IPS-15b (cell line): ENCODE data around the gene MARVELD2.
"Not testable (repeated sequence)": the region's sequence is repeated elsewhere in the genome, so short reads cannot be mapped to it uniquely, and the experiment has no call there.

Experiments
- H3K27me3 ChIP-seq: one replicate; pipeline ENCODE4 v1.6.1; 2013; ENCODE audit warnings: low read length; ENCODE audit not compliant: control insufficient read depth, insufficient read depth
- H3K36me3 ChIP-seq: one replicate; pipeline ENCODE4 v1.6.1; 2013; ENCODE audit warnings: low read length; ENCODE audit not compliant: control insufficient read depth, insufficient read depth
- H3K4me1 ChIP-seq: one replicate; pipeline ENCODE4 v1.6.1; 2013; ENCODE audit warnings: mild to moderate bottlenecking, low read length; ENCODE audit not compliant: control insufficient read depth, insufficient read depth
- H3K4me3 ChIP-seq: one replicate; pipeline ENCODE4 v1.5.1; 2013; ENCODE audit warnings: low read depth, low read length
- H3K9ac ChIP-seq: one replicate; pipeline ENCODE4 v1.6.1; 2013; ENCODE audit warnings: low read depth, mild to moderate bottlenecking, low read length
- H3K9me3 ChIP-seq: one replicate; pipeline ENCODE4 v1.6.1; 2013; ENCODE audit warnings: mild to moderate bottlenecking, low read length; ENCODE audit not compliant: control insufficient read depth, insufficient read depth

The MARVELD2 gene

DNA sequence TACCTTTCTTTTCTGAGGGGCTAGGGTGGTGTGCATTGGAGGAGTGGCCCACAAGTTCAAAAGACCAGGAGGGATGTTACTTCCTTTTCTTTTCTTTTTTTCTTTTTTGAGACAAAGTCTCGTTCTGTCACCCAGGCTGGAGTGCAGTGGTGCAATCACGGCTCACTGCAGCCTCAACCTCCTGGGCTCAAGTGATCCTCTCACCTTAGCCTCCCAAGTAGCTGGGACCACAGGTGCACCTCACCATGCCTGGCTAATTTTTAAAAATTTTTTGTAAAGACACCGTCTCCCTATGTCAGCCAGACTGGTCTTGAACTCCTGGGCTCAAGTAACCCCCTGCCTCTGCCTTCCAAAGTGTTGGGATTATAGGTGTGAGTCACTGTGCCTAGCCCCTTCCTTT lies 38.6 kb downstream of the MARVELD2 start:
- not testable (repeated sequence) for H3K9me3 ChIP-seq, H3K9ac ChIP-seq, H3K27me3 ChIP-seq, H3K4me1 ChIP-seq, H3K4me3 ChIP-seq, H3K36me3 ChIP-seq

DNA sequence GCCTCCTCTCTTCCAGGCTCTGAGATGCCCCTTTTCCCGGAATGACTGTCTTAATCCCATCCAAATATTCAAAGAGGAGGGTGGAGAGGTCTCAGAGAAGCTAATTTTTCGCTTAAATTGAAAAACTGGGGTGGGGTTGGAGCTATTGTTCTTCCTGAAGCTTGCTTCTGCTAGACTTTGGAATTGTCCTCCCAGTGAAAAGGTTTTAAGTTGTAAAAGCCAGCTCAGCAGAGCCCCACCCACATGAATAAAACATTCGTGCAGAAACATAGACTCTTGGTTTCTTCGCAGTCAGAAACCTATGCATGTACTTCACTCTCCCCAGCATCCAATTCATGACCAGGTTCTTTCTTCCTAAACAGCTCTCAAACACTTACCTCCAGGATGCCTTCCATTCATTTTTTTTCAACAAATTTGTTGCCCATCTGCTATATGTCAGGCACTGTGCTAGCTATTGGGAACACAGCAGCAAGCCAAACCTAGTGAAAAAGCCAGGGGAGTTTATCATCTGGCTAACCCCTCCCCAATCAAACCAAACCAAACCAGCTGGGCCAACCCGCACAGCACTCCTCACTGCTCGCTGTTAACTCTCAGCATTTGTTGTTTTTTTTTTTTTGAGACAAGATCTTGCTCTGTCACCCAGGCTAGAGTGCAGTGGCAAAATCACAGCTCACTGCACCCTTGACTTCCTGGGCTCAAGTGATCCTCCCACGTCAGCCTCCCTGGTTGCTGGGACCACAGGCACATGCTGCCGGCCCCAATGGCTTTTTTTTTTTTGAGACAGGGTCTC lies 39.7 kb downstream of the MARVELD2 start:
- H3K4me1 ChIP-seq = peaks cover 6% of the 10 kb centered on the region
- H3K27me3 ChIP-seq = no peaks in the 10 kb centered on the region
- no peak overlapping the region for H3K9ac ChIP-seq
- H3K9me3 ChIP-seq = no peaks in the 10 kb centered on the region
- no peak overlapping the region for H3K4me3 ChIP-seq
- H3K36me3 ChIP-seq = no peaks in the 10 kb centered on the region

DNA sequence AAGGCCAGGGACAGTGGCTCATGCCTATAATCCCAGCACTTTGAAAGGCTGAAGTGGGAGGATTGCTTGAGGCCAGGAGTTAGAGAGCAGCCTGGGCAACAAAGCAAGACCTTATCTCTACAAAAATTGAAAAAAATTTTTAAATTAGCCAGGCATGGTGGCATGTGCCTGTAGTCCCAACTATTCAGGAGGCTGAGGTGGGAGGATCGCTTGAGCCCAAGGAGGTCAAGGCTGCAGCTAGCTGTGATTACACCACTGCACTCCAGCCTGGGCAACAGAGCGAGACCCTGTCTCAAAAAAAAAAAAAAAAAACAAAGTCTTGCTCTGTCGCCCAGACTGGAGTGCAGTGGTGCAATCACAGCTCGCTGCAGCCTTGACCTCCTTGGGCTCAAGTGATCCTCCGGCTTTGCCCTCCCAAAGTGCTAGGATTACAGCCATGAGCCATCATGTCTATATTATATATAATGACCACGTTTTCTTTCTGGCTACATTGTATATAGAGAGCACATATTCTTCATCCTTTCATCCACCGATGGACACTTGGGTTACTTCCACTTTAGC lies 40.6 kb downstream of the MARVELD2 start:
- H3K4me1 ChIP-seq, H3K9ac ChIP-seq, H3K27me3 ChIP-seq, H3K4me3 ChIP-seq, H3K9me3 ChIP-seq, H3K36me3 ChIP-seq: not testable (repeated sequence)

DNA sequence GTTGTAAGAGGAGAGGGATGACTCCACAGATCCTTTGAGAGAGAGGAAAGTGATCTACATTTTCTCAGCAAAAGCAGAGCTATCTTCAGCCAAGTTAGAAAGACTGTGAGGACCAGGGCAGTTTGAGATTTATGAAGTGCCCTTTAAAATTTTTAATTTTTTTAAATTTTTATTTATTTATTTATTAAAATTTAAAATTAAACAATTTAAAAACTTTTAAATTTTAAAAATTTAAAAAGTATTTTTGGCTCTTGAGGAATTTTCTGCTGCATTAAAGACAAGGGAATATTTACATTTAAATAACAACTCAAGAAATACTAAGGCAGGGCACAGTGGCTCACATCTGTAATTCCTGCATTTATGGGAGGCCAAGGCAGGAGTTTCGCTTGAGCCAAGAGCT lies 47.3 kb downstream of the MARVELD2 start:
- H3K36me3 ChIP-seq = no peaks in the 10 kb centered on the region
- no peaks in the 10 kb centered on the region for H3K4me1 ChIP-seq
- no peaks in the 10 kb centered on the region for H3K9me3 ChIP-seq
- H3K9ac ChIP-seq = no peak overlapping the region
- no peaks in the 10 kb centered on the region for H3K27me3 ChIP-seq
- no peak overlapping the region for H3K4me3 ChIP-seq

DNA sequence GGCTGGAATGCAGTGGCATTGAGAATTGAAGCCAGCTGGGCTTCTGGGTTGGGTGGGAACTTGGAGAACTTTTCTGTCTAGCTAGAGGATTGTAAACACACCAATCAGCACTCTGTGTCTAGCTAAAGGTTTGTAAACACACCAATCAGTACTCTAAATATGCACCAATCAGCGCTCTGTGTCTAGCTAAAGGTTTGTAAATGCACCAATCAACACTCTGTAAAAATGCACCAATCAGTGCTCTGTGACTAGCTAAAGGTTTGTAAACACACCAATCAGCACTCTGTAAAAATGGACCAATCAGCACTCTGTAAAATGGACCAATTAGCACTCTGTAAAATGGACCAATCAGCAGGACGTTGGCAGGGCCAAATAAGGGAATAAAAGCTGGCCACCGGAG lies 51.5 kb downstream of the MARVELD2 start:
- H3K36me3 ChIP-seq, H3K4me3 ChIP-seq, H3K4me1 ChIP-seq, H3K9me3 ChIP-seq, H3K27me3 ChIP-seq, H3K9ac ChIP-seq: not testable (repeated sequence)

DNA sequence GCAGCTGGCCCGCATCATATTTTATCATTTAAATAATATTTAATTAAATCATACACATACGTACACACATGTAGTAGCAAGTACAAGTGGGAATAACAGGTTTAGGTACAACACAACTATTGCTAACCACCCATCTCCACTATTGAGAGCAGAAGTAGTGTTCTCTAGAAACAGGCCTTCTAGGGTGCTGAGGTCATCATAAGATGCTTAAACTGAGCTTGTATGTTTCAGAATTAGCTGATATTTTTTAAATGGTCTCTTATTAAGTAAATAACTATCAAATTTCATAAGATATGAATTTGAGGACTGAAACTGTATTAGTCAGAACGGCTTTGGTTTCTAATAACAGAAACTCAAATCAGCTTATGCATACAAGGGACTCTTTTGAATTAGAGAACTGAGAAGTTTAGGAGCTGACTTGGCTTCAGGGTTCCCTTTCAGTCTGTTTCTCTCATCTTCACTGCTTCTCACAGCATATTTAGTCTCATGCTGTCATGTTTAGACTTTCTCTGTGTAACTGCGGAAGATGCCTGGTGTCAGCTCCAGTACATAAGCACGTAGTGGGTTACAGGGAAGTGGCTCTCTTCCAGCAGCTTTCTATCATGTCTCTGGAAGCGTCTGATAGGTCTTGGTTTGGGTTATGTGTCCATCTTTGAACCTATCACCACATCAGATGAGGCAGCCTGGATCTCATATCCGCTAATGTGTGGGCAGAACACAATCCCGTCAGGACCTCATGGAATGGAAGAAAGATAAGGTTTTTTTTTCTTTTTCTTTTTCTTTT lies 52.7 kb downstream of the MARVELD2 start:
- Histone ChIP-seq H3K36me3 (no peaks in the 10 kb centered on the region), H3K4me3 (no peak overlapping the region), H3K9ac (no peak overlapping the region), H3K4me1 (no peaks in the 10 kb centered on the region), H3K27me3 (no peaks in the 10 kb centered on the region), H3K9me3 (no peaks in the 10 kb centered on the region)

DNA sequence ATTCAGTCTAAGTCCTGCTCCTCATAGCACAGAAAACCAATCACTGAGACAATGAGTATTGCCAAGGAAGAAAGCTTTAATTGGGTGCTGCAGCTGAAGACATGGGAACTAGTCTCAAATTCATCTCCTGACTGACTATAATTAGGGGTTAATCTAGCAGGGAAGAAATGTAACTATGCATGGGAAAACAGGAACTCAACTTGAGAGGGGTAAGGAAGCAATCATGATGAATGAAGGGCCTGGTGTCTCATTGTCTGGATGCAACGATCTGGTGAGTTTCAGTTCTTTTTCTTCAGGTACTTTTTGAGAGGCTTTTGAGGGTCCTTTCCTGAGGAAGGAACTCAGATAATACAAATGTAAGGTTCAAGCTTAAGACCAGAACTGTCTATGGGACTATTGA lies 53.7 kb downstream of the MARVELD2 start:
- H3K4me1 ChIP-seq = no peaks in the 10 kb centered on the region
- no peaks in the 10 kb centered on the region for H3K27me3 ChIP-seq
- H3K9ac ChIP-seq = no peak overlapping the region
- no peaks in the 10 kb centered on the region for H3K36me3 ChIP-seq
- no peaks in the 10 kb centered on the region for H3K9me3 ChIP-seq
- no peak overlapping the region for H3K4me3 ChIP-seq

DNA sequence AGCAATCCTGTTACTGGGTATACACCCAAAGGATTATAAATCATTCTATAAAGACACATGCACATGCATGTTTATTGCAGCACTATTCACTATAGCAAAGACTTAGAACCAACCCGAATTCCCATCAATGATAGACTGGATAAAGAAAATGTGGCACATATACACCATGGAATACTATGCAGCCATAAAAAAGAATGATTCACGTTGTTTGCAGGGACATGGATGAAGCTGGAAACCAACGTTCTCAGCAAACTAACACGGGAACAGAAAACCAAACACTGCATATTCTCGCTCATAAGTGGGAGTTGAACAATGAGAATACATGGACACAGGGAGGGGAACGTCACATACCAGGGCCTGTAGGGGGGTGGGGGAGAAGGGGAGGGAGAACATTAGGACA lies 56.6 kb downstream of the MARVELD2 start:
- not testable (repeated sequence) for H3K36me3 ChIP-seq, H3K9ac ChIP-seq, H3K4me1 ChIP-seq, H3K9me3 ChIP-seq, H3K27me3 ChIP-seq, H3K4me3 ChIP-seq

DNA sequence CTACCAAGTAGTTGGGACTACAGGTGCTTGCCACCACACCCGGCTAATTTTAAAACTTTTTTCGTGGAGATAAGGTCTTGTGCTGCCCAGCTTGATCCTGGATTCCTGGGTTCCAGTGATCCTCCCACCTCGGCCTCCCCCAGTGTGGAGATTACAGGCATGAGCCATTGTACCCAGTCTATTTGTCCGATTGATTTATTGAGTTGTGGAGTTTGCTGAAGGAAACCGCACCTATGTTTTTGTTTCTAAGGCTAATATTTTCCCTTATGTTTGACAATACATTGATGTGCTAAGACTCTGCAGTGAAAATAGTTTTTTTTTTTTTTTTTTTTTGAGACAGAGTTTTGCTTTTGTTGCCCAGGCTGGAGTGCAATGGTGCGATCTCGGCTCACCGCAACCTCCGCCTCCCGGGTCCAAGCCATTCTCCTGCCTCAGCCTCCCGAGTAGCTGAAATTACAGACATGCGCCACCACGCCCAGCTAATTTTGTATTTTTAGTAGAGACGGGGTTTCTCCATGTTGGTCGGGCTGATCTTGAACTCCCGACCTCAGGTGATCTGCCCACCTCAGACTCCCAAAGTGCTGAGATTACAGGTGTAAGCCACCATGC lies 57.7 kb downstream of the MARVELD2 start:
- H3K9ac ChIP-seq, H3K4me1 ChIP-seq, H3K27me3 ChIP-seq, H3K36me3 ChIP-seq, H3K9me3 ChIP-seq, H3K4me3 ChIP-seq: not testable (repeated sequence)

DNA sequence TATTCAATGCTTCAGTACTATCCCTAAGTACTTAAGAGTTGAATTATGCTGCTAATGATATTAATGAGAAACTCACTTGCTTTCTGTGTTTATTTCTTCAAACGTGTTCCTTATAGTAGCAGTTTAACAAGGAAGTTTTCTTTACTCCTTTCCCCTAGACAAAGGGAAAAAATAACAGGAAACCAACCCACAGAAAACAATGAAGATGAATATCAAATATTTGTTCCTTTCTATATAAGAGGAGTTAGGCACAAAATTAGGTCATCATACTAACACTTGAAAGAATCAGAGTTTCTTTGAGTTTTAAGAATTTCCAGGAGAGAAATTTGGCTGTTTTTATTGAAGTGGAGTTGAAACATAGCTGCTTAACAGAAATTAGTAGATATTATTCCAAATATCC lies 62.3 kb downstream of the MARVELD2 start:
- Histone ChIP-seq H3K27me3 (no peaks in the 10 kb centered on the region), H3K36me3 (no peaks in the 10 kb centered on the region), H3K9me3 (no peaks in the 10 kb centered on the region), H3K4me1 (no peaks in the 10 kb centered on the region), H3K9ac (no peak overlapping the region), H3K4me3 (no peak overlapping the region)

DNA sequence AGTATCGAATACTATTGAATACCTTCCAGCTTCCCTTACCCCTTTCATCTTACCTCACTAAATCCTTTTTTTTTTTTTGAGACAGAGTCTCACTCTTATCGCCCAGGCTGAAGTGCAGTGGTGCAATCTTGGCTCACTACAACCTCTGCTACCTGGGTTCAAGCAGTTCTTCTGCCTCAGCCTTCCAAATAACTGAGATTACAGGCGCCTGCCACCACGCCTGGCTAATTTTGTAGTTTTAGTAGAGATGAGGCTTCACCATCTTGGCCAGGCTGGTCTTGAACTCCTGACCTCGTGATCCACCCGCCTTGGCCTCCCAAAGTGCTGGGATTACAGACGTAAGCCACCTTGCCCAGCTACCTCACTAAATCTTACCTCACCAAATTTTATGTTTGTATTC lies 63.4 kb downstream of the MARVELD2 start:
- H3K9ac ChIP-seq, H3K9me3 ChIP-seq, H3K27me3 ChIP-seq, H3K4me3 ChIP-seq, H3K36me3 ChIP-seq, H3K4me1 ChIP-seq: not testable (repeated sequence)

DNA sequence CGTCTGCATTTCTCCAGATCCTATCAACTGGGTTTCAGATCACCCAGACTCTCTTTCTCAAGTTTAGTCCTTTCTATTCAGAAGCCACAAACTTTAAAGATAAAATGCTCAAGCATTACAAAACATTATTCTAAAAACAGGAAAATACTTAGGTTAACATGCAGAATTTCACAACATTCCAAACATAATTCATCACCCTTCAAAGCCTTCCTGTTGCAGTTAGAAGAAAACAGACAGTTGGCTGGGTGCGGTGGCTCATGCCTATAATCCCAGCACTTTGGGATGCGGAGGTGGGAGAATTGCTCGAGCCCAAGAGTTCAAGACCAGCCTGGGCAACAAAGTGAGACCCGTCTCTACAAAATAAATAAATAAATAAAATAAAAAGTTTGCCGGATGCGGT lies 70.0 kb downstream of the MARVELD2 start:
- H3K9me3 ChIP-seq = no peaks in the 10 kb centered on the region
- H3K27me3 ChIP-seq = no peaks in the 10 kb centered on the region
- no peak overlapping the region for H3K9ac ChIP-seq
- no peak overlapping the region for H3K4me3 ChIP-seq
- no peaks in the 10 kb centered on the region for H3K4me1 ChIP-seq
- no peaks in the 10 kb centered on the region for H3K36me3 ChIP-seq
